Panc1 (cell line): ENCODE results near the gene ADAMTS9.
A peak's percentile ranks its signal among the peaks of the same experiment; 100 is the strongest.

Experiments used
- CTCF ChIP-seq: fragments of 450-650 bp; IDR thresholded peaks from 2 replicates; pipeline ENCODE4 v1.5.1; 2017; ENCODE audit warnings: mild to moderate bottlenecking
- POLR2AphosphoS5 ChIP-seq: IDR thresholded peaks from 2 replicates; pipeline ENCODE4 v1.6.1; 2012; ENCODE audit warnings: mild to moderate bottlenecking, low read depth, low read length, moderate library complexity
- REST ChIP-seq, 2 experiments: IDR thresholded peaks; 2 replicates each; pipeline ENCODE4 v1.6.1; 2011 to 2012; ENCODE audit warnings: low read depth in 2 of 2, control low read depth in 1 of 2, low read length in 1 of 2, mild to moderate bottlenecking in 1 of 2, moderate library complexity in 1 of 2; ENCODE audit not compliant: insufficient read depth in 1 of 2
- TCF7L2 ChIP-seq: IDR thresholded peaks from 2 replicates; pipeline ENCODE4 v1.6.1; 2011; ENCODE audit warnings: mild to moderate bottlenecking, low read depth, low read length, inconsistent platforms

- peak; percentile 74 for TF ChIP-seq CTCF
- no peak for TF ChIP-seq POLR2AphosphoS5
- no peak for TF ChIP-seq REST (IDR thresholded peaks at IDR 0.05; ENCODE audit: insufficient read depth in 1 of 2, low read depth in 2 of 2, low read length in 1 of 2)
- no peak for TF ChIP-seq TCF7L2
These were observed 157.3 kb downstream of the ADAMTS9 start for GRCh38 chr3:64530434-64531049.
